ENCODE measurements around the gene TMPRSS4. TPM values are rescaled to one million over a fixed set of nuclear protein-coding genes. Genes with fewer than 3 reads are reported as not detected.

TMPRSS4 gene
- total RNA-seq, 6 experiments from 2014 or later: 0.35 to 0.51 TPM; not detected in 4

- intact Hi-C loops (cut with DNase I): no loop called here
- Histone ChIP-seq H3K27ac (no peak overlapping the region), H3K36me3 (no peaks in the 10 kb centered on the region), H3K27me3 (no peaks in the 10 kb centered on the region), H3K9me3 (no peaks in the 10 kb centered on the region), H3K4me3 (no peak overlapping the region), H3K4me1 (peaks cover 0 to 7% (median 0%) of the 10 kb centered on the region in 4 donors)
- no peak for TF ChIP-seq POLR2A (IDR thresholded peaks at IDR 0.05)
- no peak for TF ChIP-seq CTCF (IDR thresholded peaks at IDR 0.05)
- DNase-seq (no peak), ATAC-seq (no peak)
- 80% methylated on average over 6 of the region's 11 CpGs for WGBS (ENCODE audit: insufficient coverage, low coverage, low lambda C conversion rate, missing lambda C conversion rate)
Observed at GRCh38 chr11:118098996-118099837, 22.3 kb downstream of the TMPRSS4 start.

GRCh38 chr11:118099838-118100556, 23.1 kb downstream of the TMPRSS4 start:
- no peaks in the 10 kb centered on the region for H3K9me3 ChIP-seq
- DNase-seq (no peak), ATAC-seq (no peak)
- intact Hi-C loops (cut with DNase I): no loop called here
- H3K4me3 ChIP-seq: no peak overlapping the region
- H3K4me1 ChIP-seq: peaks cover 0 to 7% (median 0%) of the 10 kb centered on the region in 4 donors
- H3K27ac ChIP-seq: no peak overlapping the region
- WGBS (ENCODE audit: insufficient coverage, low coverage, low lambda C conversion rate, missing lambda C conversion rate): 73% methylated on average over 6 of the region's 10 CpGs
- no peaks in the 10 kb centered on the region for H3K27me3 ChIP-seq
- no peaks in the 10 kb centered on the region for H3K36me3 ChIP-seq
- TF ChIP-seq POLR2A (IDR thresholded peaks at IDR 0.05): no peak
- no peak for TF ChIP-seq CTCF (IDR thresholded peaks at IDR 0.05)

GRCh38 chr11:118100691-118101232, 23.9 kb downstream of the TMPRSS4 start:
- DNase-seq: no peak
- Histone ChIP-seq H3K27ac (no peak overlapping the region), H3K27me3 (no peaks in the 10 kb centered on the region), H3K36me3 (no peaks in the 10 kb centered on the region), H3K9me3 (no peaks in the 10 kb centered on the region), H3K4me3 (no peak overlapping the region), H3K4me1 (peaks cover 0 to 7% (median 0%) of the 10 kb centered on the region in 4 donors)
- TF ChIP-seq POLR2A (IDR thresholded peaks at IDR 0.05) (no peak), CTCF (IDR thresholded peaks at IDR 0.05) (no peak)
- 50% methylated on average over 2 of the region's 3 CpGs for WGBS (ENCODE audit: insufficient coverage, low coverage, low lambda C conversion rate, missing lambda C conversion rate)
- no peak for ATAC-seq
- intact Hi-C loops (cut with DNase I): no loop called here

GRCh38 chr11:118102721-118103261, 25.9 kb downstream of the TMPRSS4 start:
- intact Hi-C loops (cut with DNase I): no loop called here
- H3K4me1 ChIP-seq: no peaks in the 10 kb centered on the region
- no peak for TF ChIP-seq POLR2A (IDR thresholded peaks at IDR 0.05)
- TF ChIP-seq CTCF (IDR thresholded peaks at IDR 0.05): no peak
- H3K27ac ChIP-seq: no peak overlapping the region
- no peaks in the 10 kb centered on the region for H3K36me3 ChIP-seq
- 56% methylated on average over 3 of the region's 13 CpGs for WGBS (ENCODE audit: insufficient coverage, low coverage, low lambda C conversion rate, missing lambda C conversion rate)
- no peak for DNase-seq
- H3K4me3 ChIP-seq: no peak overlapping the region
- peak in 2 of 4 donors; percentile 11 to 70 for ATAC-seq
- H3K9me3 ChIP-seq: no peaks in the 10 kb centered on the region
- no peaks in the 10 kb centered on the region for H3K27me3 ChIP-seq

Measured in right lobe of liver (tissue), 6 donors.